ENCODE data around the gene PCSK5.

The PCSK5 gene

GRCh38 chr9:75871624-75872023 lies 18.8 kb upstream of the PCSK5 start:
- no peaks in the 10 kb centered on the region for H3K9me3 ChIP-seq (ENCODE audit: control insufficient read depth, insufficient read depth, low read length)
- H3K36me3 ChIP-seq (ENCODE audit: insufficient read depth, low read length) = no peaks in the 10 kb centered on the region
- no peaks in the 10 kb centered on the region for H3K4me1 ChIP-seq (ENCODE audit: insufficient read depth, low read length)
- no peak overlapping the region for H3K9ac ChIP-seq (ENCODE audit: low read depth, low read length)

- Histone ChIP-seq H3K36me3 (ENCODE audit: insufficient read depth, low read length) (no peaks in the 10 kb centered on the region), H3K4me1 (ENCODE audit: insufficient read depth, low read length) (no peaks in the 10 kb centered on the region), H3K9me3 (ENCODE audit: control insufficient read depth, insufficient read depth, low read length) (no peaks in the 10 kb centered on the region), H3K9ac (ENCODE audit: low read depth, low read length) (no peak overlapping the region)
Measured at GRCh38 chr9:75873712-75874111, 16.8 kb upstream of the PCSK5 start.

GRCh38 chr9:75876999-75877640 lies 13.4 kb upstream of the PCSK5 start:
- no peaks in the 10 kb centered on the region for H3K36me3 ChIP-seq (ENCODE audit: insufficient read depth, low read length)
- no peak overlapping the region for H3K9ac ChIP-seq (ENCODE audit: low read depth, low read length)
- peaks cover 8% of the 10 kb centered on the region for H3K4me1 ChIP-seq (ENCODE audit: insufficient read depth, low read length)
- H3K9me3 ChIP-seq (ENCODE audit: control insufficient read depth, insufficient read depth, low read length) = no peaks in the 10 kb centered on the region

GRCh38 chr9:75878488-75878860 lies 12.0 kb upstream of the PCSK5 start:
- H3K36me3 ChIP-seq (ENCODE audit: insufficient read depth, low read length) = no peaks in the 10 kb centered on the region
- no peaks in the 10 kb centered on the region for H3K9me3 ChIP-seq (ENCODE audit: control insufficient read depth, insufficient read depth, low read length)
- peaks cover 8% of the 10 kb centered on the region for H3K4me1 ChIP-seq (ENCODE audit: insufficient read depth, low read length)
- no peak overlapping the region for H3K9ac ChIP-seq (ENCODE audit: low read depth, low read length)

- Histone ChIP-seq H3K9me3 (ENCODE audit: control insufficient read depth, insufficient read depth, low read length) (no peaks in the 10 kb centered on the region), H3K9ac (ENCODE audit: low read depth, low read length) (no peak overlapping the region), H3K4me1 (ENCODE audit: insufficient read depth, low read length) (peaks cover 8% of the 10 kb centered on the region), H3K36me3 (ENCODE audit: insufficient read depth, low read length) (no peaks in the 10 kb centered on the region)
Measured at GRCh38 chr9:75880618-75881017, 9.9 kb upstream of the PCSK5 start.

GRCh38 chr9:75881761-75882160 lies 8.7 kb upstream of the PCSK5 start:
- H3K36me3 ChIP-seq (ENCODE audit: insufficient read depth, low read length) = no peaks in the 10 kb centered on the region
- H3K9me3 ChIP-seq (ENCODE audit: control insufficient read depth, insufficient read depth, low read length) = no peaks in the 10 kb centered on the region
- H3K4me1 ChIP-seq (ENCODE audit: insufficient read depth, low read length) = peaks cover 8% of the 10 kb centered on the region
- H3K9ac ChIP-seq (ENCODE audit: low read depth, low read length) = no peak overlapping the region

GRCh38 chr9:75885652-75886051 lies 4.8 kb upstream of the PCSK5 start:
- no peaks in the 10 kb centered on the region for H3K9me3 ChIP-seq (ENCODE audit: control insufficient read depth, insufficient read depth, low read length)
- H3K4me1 ChIP-seq (ENCODE audit: insufficient read depth, low read length) = no peaks in the 10 kb centered on the region; the same call in 1 of the 2 replicates
- H3K9ac ChIP-seq (ENCODE audit: low read depth, low read length) = no peak overlapping the region
- H3K36me3 ChIP-seq (ENCODE audit: insufficient read depth, low read length) = no peaks in the 10 kb centered on the region

GRCh38 chr9:75889577-75889976 lies 896 bp upstream of the PCSK5 start:
- Histone ChIP-seq H3K4me1 (ENCODE audit: insufficient read depth, low read length) (peaks cover 20% of the 10 kb centered on the region), H3K9ac (ENCODE audit: low read depth, low read length) (peak overlapping the region; percentile 83), H3K9me3 (ENCODE audit: control insufficient read depth, insufficient read depth, low read length) (no peaks in the 10 kb centered on the region), H3K36me3 (ENCODE audit: insufficient read depth, low read length) (no peaks in the 10 kb centered on the region)

GRCh38 chr9:75889977-75890471 lies 449 bp upstream of the PCSK5 start:
- Histone ChIP-seq H3K36me3 (ENCODE audit: insufficient read depth, low read length) (no peaks in the 10 kb centered on the region), H3K9ac (ENCODE audit: low read depth, low read length) (peak overlapping the region; percentile 83), H3K9me3 (ENCODE audit: control insufficient read depth, insufficient read depth, low read length) (no peaks in the 10 kb centered on the region), H3K4me1 (ENCODE audit: insufficient read depth, low read length) (peaks cover 24% of the 10 kb centered on the region)

GRCh38 chr9:75891277-75891741 lies 836 bp downstream of the PCSK5 start:
- Histone ChIP-seq H3K9ac (ENCODE audit: low read depth, low read length) (peak overlapping the region; percentile 83), H3K9me3 (ENCODE audit: control insufficient read depth, insufficient read depth, low read length) (no peaks in the 10 kb centered on the region), H3K4me1 (ENCODE audit: insufficient read depth, low read length) (peaks cover 34% of the 10 kb centered on the region), H3K36me3 (ENCODE audit: insufficient read depth, low read length) (no peaks in the 10 kb centered on the region)

- H3K4me1 ChIP-seq (ENCODE audit: insufficient read depth, low read length) = peaks cover 34% of the 10 kb centered on the region
- no peaks in the 10 kb centered on the region for H3K36me3 ChIP-seq (ENCODE audit: insufficient read depth, low read length)
- no peaks in the 10 kb centered on the region for H3K9me3 ChIP-seq (ENCODE audit: control insufficient read depth, insufficient read depth, low read length)
- H3K9ac ChIP-seq (ENCODE audit: low read depth, low read length) = peak overlapping the region; percentile 83
Measured at GRCh38 chr9:75891771-75892215, 1.3 kb downstream of the PCSK5 start.

GRCh38 chr9:75892216-75892911 lies 1.9 kb downstream of the PCSK5 start:
- Histone ChIP-seq H3K9ac (ENCODE audit: low read depth, low read length) (peak overlapping the region; percentile 83), H3K36me3 (ENCODE audit: insufficient read depth, low read length) (no peaks in the 10 kb centered on the region), H3K4me1 (ENCODE audit: insufficient read depth, low read length) (peaks cover 34% of the 10 kb centered on the region), H3K9me3 (ENCODE audit: control insufficient read depth, insufficient read depth, low read length) (no peaks in the 10 kb centered on the region)

GRCh38 chr9:75893106-75893505 lies 2.6 kb downstream of the PCSK5 start:
- Histone ChIP-seq H3K9ac (ENCODE audit: low read depth, low read length) (peak overlapping the region; percentile 83; the same call in 1 of the 2 replicates), H3K36me3 (ENCODE audit: insufficient read depth, low read length) (no peaks in the 10 kb centered on the region), H3K4me1 (ENCODE audit: insufficient read depth, low read length) (peaks cover 34% of the 10 kb centered on the region), H3K9me3 (ENCODE audit: control insufficient read depth, insufficient read depth, low read length) (no peaks in the 10 kb centered on the region)

GRCh38 chr9:75894566-75894965 lies 4.1 kb downstream of the PCSK5 start:
- Histone ChIP-seq H3K36me3 (ENCODE audit: insufficient read depth, low read length) (no peaks in the 10 kb centered on the region), H3K9ac (ENCODE audit: low read depth, low read length) (no peak overlapping the region), H3K9me3 (ENCODE audit: control insufficient read depth, insufficient read depth, low read length) (no peaks in the 10 kb centered on the region), H3K4me1 (ENCODE audit: insufficient read depth, low read length) (peaks cover 34% of the 10 kb centered on the region)

- Histone ChIP-seq H3K9me3 (ENCODE audit: control insufficient read depth, insufficient read depth, low read length) (no peaks in the 10 kb centered on the region), H3K4me1 (ENCODE audit: insufficient read depth, low read length) (peaks cover 34% of the 10 kb centered on the region), H3K36me3 (ENCODE audit: insufficient read depth, low read length) (no peaks in the 10 kb centered on the region), H3K9ac (ENCODE audit: low read depth, low read length) (no peak overlapping the region)
Measured at GRCh38 chr9:75895112-75895511, 4.6 kb downstream of the PCSK5 start.
